HS-5 (cell line): ENCODE measurements around the gene ID1.
A peak's percentile ranks its signal among the peaks of the same experiment; 100 is the strongest.
"Not testable (repeated sequence)": the region's sequence is repeated elsewhere in the genome, so short reads cannot be mapped to it uniquely, and the experiment has no call there.

Source experiments
- DNase-seq: peaks from one replicate; pipeline ENCODE4 v3.0.0-alpha.2; 2012; ENCODE audit warnings: low read depth

ID1 gene

GRCh38 chr20:31602431-31602778, 2.7 kb upstream of the ID1 start:
- no peak for DNase-seq

GRCh38 chr20:31602779-31603441, 2.2 kb upstream of the ID1 start:
- DNase-seq = no peak

- peak; percentile 80 for DNase-seq
Measured at GRCh38 chr20:31603822-31604566, 1.1 kb upstream of the ID1 start.

- DNase-seq = no peak
Measured at GRCh38 chr20:31604567-31605030, 490 bp upstream of the ID1 start.

GRCh38 chr20:31605902-31606803, 1.1 kb downstream of the ID1 start:
- no peak for DNase-seq

GRCh38 chr20:31606804-31607639, 1.9 kb downstream of the ID1 start:
- no peak for DNase-seq

GRCh38 chr20:31607640-31608250, 2.7 kb downstream of the ID1 start:
- no peak for DNase-seq

- DNase-seq = no peak
Measured at GRCh38 chr20:31608251-31608945, 3.3 kb downstream of the ID1 start.

- DNase-seq = not testable (repeated sequence)
Measured at GRCh38 chr20:31612271-31612640, 7.2 kb downstream of the ID1 start.

GRCh38 chr20:31615416-31615815, 10.3 kb downstream of the ID1 start:
- no peak for DNase-seq

GRCh38 chr20:31617432-31618104, 12.5 kb downstream of the ID1 start:
- no peak for DNase-seq

GRCh38 chr20:31620246-31620645, 15.2 kb downstream of the ID1 start:
- DNase-seq = no peak

- DNase-seq = not testable (repeated sequence)
Measured at GRCh38 chr20:31623123-31623505, 18.0 kb downstream of the ID1 start.

- DNase-seq = not testable (repeated sequence)
Measured at GRCh38 chr20:31626534-31626933, 21.4 kb downstream of the ID1 start.

GRCh38 chr20:31628057-31628456, 23.0 kb downstream of the ID1 start:
- not testable (repeated sequence) for DNase-seq

GRCh38 chr20:31630187-31630790, 25.2 kb downstream of the ID1 start:
- DNase-seq = no peak

- no peak for DNase-seq
Measured at GRCh38 chr20:31632548-31633338, 27.7 kb downstream of the ID1 start.

GRCh38 chr20:31633339-31633914, 28.3 kb downstream of the ID1 start:
- DNase-seq = no peak

- no peak for DNase-seq
Measured at GRCh38 chr20:31637660-31638059, 32.6 kb downstream of the ID1 start, which contains the start of gene COX4I2. COX4I2 (plus strand) TSS chr20:31637912; CDS start chr20:31639018, 1,106 bp downstream.
